DOHH2 (cell line): ENCODE measurements around the gene CLIC3.

Source experiments
- H3F3A ChIP-seq: fragments of 200-600 bp; sonication (generic), shearing (Covaris generic); 2 replicates; pipeline ENCODE4 v1.6.0; 2016; ENCODE audit warnings: antibody characterized with exemption, mild to moderate bottlenecking; ENCODE audit not compliant: control insufficient read depth, insufficient read depth
- H3K27ac ChIP-seq: fragments of 200-600 bp; sonication (generic); 2 replicates; pipeline ENCODE4 v1.5.1; 2014; ENCODE audit warnings: low read depth, mild to moderate bottlenecking, low read length, moderate library complexity
- H3K27me3 ChIP-seq: fragments of 200-600 bp; sonication (generic); 2 replicates; pipeline ENCODE4 v1.6.1; 2014; ENCODE audit warnings: mild to moderate bottlenecking, low read length, mixed read lengths; ENCODE audit not compliant: control insufficient read depth
- H3K36me3 ChIP-seq: fragments of 200-600 bp; sonication (generic); 2 replicates; pipeline ENCODE4 v1.6.1; 2014; ENCODE audit warnings: mild to moderate bottlenecking, low read length, moderate library complexity, mixed read lengths; ENCODE audit not compliant: control insufficient read depth
- H3K4me1 ChIP-seq: fragments of 200-600 bp; sonication (generic); 2 replicates; pipeline ENCODE4 v1.6.1; 2014; ENCODE audit warnings: mild to moderate bottlenecking, low read length, mixed read lengths; ENCODE audit not compliant: control insufficient read depth
- H3K4me2 ChIP-seq: fragments of 200-600 bp; sonication (generic); 2 replicates; pipeline ENCODE4 v1.6.0; 2014; ENCODE audit warnings: mild to moderate bottlenecking, low read length, moderate library complexity
- H3K4me3 ChIP-seq: fragments of 200-600 bp; sonication (generic); 2 replicates; pipeline ENCODE4 v1.5.1; 2014; ENCODE audit warnings: mild to moderate bottlenecking, low read length, mixed read lengths
- H3K79me2 ChIP-seq: fragments of 200-600 bp; sonication (generic); 2 replicates; pipeline ENCODE4 v1.6.1; 2014; ENCODE audit warnings: mild to moderate bottlenecking, low read length, mixed read lengths; ENCODE audit not compliant: control insufficient read depth
- H3K9me2 ChIP-seq: fragments of 200-600 bp; sonication (generic); replicated peaks from 2 replicates; pipeline ENCODE4 v1.6.1; 2014; ENCODE audit warnings: mild to moderate bottlenecking, low read length, mixed read lengths; ENCODE audit not compliant: control insufficient read depth
- H3K9me3 ChIP-seq: fragments of 200-600 bp; sonication (generic); 2 replicates; pipeline ENCODE4 v1.6.1; 2014; ENCODE audit warnings: antibody characterized with exemption, low read length, mixed read lengths; ENCODE audit not compliant: control insufficient read depth, insufficient read depth
- H4K20me1 ChIP-seq: fragments of 200-600 bp; sonication (generic); 2 replicates; pipeline ENCODE4 v1.6.0; 2014; ENCODE audit warnings: low read depth, mild to moderate bottlenecking, antibody characterized with exemption, low read length, moderate library complexity; ENCODE audit not compliant: control insufficient read depth, insufficient read depth
- CTCF ChIP-seq: fragments of 200-600 bp; sonication (generic); IDR thresholded peaks from one replicate; pipeline ENCODE4 v1.5.1; 2014; ENCODE audit warnings: antibody characterized with exemption, mild to moderate bottlenecking, low read depth, low read length; ENCODE audit not compliant: poor library complexity, severe bottlenecking
- EZH2phosphoT487 ChIP-seq: fragments of 200-600 bp; sonication (generic); IDR thresholded peaks from 2 replicates; pipeline ENCODE4 v1.6.1; 2017; ENCODE audit warnings: borderline replicate concordance, mild to moderate bottlenecking, antibody characterized with exemption, low read length, moderate library complexity, mixed read lengths

Gene CLIC3

GRCh38 chr9:136957901-136958300 is 38.5 kb downstream of the CLIC3 start:
- Histone ChIP-seq H3K27ac (no peak overlapping the region), H3K79me2 (no peaks in the 10 kb centered on the region), H3K4me3 (no peak overlapping the region), H3K36me3 (no peaks in the 10 kb centered on the region), H3K9me2 (no peaks in the 10 kb centered on the region), H3K4me2 (no peak overlapping the region), H3K4me1 (no peaks in the 10 kb centered on the region), H3K9me3 (no peaks in the 10 kb centered on the region), H3F3A (no peaks in the 10 kb centered on the region), H3K27me3 (no peaks in the 10 kb centered on the region), H4K20me1 (no peaks in the 10 kb centered on the region)
- no peak for TF ChIP-seq EZH2phosphoT487
- no peak for TF ChIP-seq CTCF

GRCh38 chr9:136957461-136957860 is 38.9 kb downstream of the CLIC3 start:
- no peaks in the 10 kb centered on the region for H3K9me3 ChIP-seq
- no peak overlapping the region for H3K4me2 ChIP-seq
- TF ChIP-seq CTCF: no peak
- TF ChIP-seq EZH2phosphoT487: no peak
- no peaks in the 10 kb centered on the region for H3K9me2 ChIP-seq
- H3F3A ChIP-seq: no peaks in the 10 kb centered on the region
- H3K4me1 ChIP-seq: no peaks in the 10 kb centered on the region
- no peaks in the 10 kb centered on the region for H3K79me2 ChIP-seq
- no peaks in the 10 kb centered on the region for H4K20me1 ChIP-seq
- H3K27ac ChIP-seq: no peak overlapping the region
- H3K27me3 ChIP-seq: no peaks in the 10 kb centered on the region
- no peak overlapping the region for H3K4me3 ChIP-seq
- H3K36me3 ChIP-seq: no peaks in the 10 kb centered on the region

- H3K4me2 ChIP-seq: no peak overlapping the region
- H3F3A ChIP-seq: no peaks in the 10 kb centered on the region
- H3K36me3 ChIP-seq: no peaks in the 10 kb centered on the region
- H3K27me3 ChIP-seq: no peaks in the 10 kb centered on the region
- no peaks in the 10 kb centered on the region for H3K79me2 ChIP-seq
- no peak overlapping the region for H3K27ac ChIP-seq
- H4K20me1 ChIP-seq: no peaks in the 10 kb centered on the region
- no peaks in the 10 kb centered on the region for H3K9me2 ChIP-seq
- no peak overlapping the region for H3K4me3 ChIP-seq
- H3K4me1 ChIP-seq: no peaks in the 10 kb centered on the region
- H3K9me3 ChIP-seq: no peaks in the 10 kb centered on the region
- no peak for TF ChIP-seq CTCF
These were observed 39.8 kb downstream of the CLIC3 start for GRCh38 chr9:136956604-136957003.

GRCh38 chr9:136955943-136956335 is 40.4 kb downstream of the CLIC3 start:
- H3K9me2 ChIP-seq: no peaks in the 10 kb centered on the region
- H3K9me3 ChIP-seq: no peaks in the 10 kb centered on the region
- no peaks in the 10 kb centered on the region for H4K20me1 ChIP-seq
- no peak for TF ChIP-seq EZH2phosphoT487
- TF ChIP-seq CTCF: no peak
- H3K79me2 ChIP-seq: no peaks in the 10 kb centered on the region
- no peak overlapping the region for H3K4me3 ChIP-seq
- H3K4me2 ChIP-seq: no peak overlapping the region
- no peak overlapping the region for H3K27ac ChIP-seq
- H3K4me1 ChIP-seq: no peaks in the 10 kb centered on the region; the same call in 1 of the 2 replicates
- H3F3A ChIP-seq: no peaks in the 10 kb centered on the region
- no peaks in the 10 kb centered on the region for H3K36me3 ChIP-seq
- no peaks in the 10 kb centered on the region for H3K27me3 ChIP-seq
